ENCODE data around the gene RRM2.

The RRM2 gene

DNA sequence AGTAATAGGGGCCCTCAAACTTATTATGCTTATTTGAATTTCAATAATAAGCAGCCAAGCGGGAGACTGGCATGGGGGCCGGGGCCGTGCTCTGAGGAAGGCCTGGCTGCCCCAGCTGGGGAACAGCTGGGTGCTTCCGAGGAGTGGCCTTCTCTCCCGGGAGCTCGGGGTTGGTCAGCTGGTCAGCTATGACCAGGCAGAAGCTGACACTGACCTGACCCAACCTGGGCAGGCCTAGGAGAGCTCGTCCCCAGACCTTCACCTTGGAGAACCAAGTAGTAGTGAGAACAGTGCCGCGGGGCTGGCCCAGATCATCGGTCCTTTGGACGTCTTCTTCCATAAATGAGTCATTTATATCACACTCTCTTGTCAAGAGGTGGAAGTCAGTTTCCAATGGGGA lies 36.1 kb downstream of the RRM2 start:
- no peak for DNase-seq (ENCODE audit: low spot score)

DNA sequence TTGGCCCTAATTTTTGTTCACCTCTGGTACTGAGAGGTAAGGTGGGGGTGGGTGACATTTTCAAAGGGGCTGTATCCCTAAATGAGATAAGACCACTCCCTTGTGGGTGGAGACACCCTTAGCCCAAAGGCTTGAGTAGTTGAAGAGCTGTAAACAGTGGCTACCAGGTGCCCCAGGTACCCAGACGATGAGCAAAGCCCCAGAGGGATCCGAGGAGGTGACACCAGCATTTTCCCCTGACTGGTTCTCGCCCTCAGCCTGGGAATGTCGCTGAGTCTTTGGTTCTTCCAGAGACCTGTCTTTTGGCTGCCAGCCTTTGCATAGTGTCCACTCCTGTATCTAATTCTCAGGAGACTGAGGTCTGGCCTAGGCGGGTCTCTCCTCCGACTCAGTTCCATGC lies 36.5 kb downstream of the RRM2 start:
- no peak for DNase-seq (ENCODE audit: low spot score)

DNA sequence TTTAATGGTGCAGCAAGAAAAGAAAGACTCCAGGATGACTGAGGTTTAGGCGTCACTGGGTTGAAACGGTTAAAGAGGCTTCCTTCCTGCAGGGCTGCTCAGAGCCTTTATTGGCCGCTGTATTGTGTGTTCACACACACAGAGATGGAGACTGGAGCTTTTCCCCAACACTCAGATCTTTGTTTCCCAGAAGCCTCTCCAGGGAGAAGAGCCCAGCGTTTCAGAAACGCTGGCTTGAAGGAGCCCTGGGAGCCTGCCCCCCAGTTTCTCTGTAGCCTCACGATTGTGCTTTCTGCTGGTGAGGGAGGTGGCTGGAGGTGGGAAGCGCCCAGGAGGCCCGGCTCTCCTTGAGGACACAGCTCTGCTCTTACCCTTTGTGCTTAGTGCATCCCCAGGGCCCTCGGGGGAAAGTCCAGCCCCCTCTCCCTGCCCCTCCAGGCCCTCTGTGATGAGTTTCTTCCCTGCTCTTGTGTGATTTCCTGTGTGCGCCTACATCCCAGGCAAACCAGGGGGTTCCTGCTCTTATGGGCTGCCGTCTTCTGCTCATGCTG lies 37.1 kb downstream of the RRM2 start:
- DNase-seq (ENCODE audit: low spot score) = no peak

DNA sequence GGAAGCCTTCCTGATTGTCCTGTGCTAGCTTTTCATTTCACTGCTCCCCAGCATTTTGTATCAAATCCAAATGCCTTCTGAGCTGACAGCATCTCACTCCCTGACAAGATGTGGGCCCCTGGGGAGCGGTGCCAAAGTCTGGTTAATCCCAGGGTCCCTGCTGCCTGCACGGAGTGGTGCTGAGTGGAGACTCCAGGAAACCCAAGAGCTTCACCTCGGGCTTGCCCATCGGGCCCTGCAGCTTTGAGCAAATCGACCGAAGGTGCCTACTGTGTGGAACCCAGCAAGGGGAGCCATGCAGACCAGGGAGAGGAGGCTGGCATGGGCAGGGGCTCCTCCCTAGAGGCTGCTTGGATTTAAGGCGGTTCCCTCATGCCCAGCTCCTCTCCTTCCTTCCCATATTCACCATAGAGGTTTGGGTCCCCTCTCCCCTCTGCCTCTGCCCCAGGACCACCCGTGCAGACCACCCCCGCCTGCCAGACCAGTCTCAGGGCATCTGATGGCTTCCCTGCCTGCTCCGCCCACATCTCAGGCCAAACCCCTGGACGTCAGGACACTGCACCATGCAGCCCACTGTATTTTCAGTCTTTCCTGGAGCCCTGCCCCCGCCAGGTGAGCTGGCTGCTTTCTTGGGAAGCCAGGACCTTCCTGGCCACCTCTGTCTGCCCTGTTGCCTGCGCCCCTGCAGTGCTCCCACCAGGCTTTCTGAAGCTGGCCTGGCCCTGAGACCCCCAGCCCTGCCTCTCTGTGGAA lies 37.8 kb downstream of the RRM2 start:
- no peak for DNase-seq (ENCODE audit: low spot score)

DNA sequence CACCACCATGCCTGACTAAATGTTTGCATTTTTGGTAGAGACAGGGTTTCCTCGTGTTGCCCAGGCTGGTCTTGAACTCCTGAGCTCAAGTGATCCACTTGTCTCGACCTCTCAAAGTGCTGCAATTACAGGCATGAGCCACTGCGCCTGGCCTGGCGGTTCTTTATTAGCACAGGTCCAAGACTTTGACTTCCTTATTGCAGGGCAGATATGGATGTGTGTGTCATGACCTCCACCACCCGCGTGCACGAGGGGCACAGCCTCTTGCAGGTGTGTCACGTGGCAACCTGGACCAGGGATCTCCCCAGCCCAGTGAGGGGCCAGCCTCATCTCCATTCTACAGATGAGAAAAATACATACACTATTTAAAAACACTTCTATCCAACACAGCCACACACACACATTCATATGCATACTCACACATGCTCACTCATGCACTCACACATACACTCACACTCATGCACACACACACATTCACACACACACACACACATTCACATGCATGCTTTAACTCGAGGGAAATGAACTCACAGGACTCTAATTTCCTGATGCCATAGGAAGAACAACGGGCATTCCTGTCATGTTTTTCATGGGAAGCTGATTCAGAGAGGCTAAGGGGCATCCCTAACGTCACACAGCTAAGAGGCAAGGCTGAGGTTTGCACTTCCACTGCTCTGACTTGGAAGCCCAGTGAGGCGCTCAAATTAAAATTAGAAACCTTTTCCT lies 38.8 kb downstream of the RRM2 start:
- DNase-seq (ENCODE audit: low spot score) = no peak

DNA sequence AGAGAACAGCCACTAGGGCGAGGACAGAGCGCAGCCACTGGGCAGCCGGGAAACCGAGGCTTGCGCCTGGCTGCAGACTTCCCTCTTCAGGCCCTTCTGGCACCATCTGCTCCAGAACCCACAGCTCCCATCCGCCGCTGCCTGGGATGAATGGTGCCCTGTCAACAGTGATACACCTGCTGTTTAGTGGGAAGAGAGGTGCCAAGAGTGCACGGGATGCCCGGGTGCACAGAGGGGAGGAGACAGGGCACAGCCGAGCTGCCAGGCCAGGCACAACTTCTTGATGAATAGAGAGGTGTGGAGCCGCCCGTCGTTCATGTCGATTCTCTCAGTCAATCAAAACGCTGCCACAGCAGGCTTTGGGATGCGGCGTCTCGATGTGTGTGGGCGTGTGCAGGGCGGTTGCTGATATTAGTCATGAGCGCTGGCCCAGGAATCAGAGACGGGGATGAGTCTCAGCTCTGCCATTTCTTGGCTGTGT lies 39.5 kb downstream of the RRM2 start:
- no peak for DNase-seq (ENCODE audit: low spot score)

DNA sequence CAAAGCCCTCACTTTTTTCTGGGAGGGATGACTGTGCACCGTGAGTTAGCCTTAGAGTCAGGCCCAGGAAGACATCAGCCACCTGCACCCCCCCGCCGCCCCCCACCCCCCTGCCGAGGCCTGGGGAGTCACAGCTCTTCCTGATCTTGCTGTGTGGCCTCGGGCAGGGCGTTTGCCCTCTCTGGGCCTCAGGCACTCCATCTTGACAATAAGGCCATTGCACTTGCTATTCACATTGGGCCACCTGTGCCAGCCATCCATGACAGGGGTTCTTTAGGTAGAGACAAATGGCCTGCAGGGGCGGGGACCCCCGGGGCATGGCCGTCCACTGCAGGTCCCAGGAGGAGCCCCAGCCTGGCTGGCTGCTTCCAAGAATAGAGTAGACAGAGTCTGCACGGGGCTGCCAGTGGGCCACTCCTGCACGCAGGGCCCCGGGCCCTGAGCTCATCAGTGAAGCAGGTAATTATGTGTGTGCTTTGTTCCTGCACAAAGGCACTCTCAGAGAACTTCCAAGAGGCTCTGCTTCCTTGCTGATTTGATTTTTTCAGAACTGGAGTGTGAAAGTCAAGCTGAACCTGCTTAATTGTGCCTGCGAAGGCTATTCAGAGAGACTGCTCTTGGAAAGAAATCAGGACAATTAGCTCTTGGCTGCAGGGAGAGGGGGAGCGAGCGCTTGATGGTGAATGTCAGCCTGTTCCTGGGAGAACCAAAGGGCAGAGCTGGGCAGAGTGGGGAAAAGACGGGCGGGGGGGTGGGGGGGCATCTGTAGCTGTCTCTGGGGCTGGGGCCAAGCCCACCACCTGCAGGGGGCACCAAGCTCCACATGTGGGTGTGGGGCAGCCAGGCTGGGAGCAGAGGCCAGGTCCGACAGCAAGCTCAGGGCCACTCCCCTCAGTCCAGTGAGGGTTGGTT lies 40.3 kb downstream of the RRM2 start:
- no peak for DNase-seq (ENCODE audit: low spot score)

DNA sequence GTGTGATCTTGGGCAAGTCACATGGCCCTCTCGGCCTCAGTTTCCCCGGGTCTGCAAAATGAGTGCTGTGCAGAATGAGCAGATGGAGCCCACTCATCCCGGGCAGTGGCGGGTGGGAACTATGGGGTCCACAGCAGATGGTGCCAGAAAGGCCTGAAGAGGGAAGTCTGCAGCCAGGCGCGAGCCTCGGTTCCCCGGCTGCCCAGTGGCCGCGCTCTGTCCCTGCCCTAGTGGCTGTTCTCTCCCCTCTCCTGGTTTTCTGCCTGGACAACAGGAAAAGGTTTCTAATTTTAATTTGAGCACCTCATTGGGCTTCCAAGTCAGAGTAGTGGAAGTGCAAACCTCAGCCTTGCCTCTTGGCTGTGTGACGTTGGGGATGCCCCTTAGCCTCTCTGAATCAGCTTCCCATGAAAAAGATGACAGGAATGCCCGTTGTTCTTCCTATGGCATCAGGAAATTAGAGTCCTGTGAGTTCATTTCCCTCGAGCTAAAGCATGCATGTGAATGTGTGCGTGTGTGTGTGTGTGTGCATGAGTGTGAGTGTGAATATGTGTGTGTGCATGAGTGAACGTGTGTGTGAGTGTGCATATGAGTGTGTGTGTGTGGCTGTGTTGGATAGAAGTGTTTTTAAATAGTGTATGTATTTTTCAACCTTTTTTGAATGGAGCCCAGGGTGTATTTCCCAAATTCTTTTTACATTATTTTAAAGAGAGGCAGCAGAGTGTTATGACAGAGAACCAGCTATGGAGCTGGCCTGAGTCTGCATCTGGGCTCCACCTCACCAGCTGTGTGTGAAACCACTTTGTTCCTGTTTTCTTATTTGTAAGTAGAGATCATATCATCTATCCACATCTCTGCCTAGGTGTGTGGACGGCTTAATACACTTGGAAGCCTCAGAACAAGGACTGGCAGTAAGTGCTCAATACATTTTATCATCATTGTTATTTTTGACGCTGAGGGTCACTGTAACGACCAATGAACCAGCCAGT lies 41.3 kb downstream of the RRM2 start:
- no peak for DNase-seq (ENCODE audit: low spot score)

DNA sequence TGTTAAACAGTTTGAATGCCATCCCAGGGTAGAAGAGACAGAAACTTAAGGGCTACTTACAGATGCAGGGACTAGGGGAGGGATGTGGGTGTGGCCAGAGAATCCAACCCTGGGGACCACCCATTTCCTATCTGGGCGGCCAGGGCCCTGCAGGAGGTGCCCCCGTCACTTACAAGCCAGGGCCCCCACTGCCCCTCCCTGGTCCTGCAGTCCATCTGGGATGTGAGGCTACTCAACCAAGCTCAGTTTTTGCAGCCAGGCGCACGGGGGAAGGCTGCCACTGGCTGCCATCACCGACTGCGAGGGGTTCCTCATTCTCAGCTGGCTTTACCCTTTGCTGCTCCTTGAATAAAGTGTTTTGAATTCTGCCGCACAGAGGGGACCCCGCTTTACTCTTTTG lies 42.1 kb downstream of the RRM2 start:
- DNase-seq (ENCODE audit: low spot score) = no peak

DNA sequence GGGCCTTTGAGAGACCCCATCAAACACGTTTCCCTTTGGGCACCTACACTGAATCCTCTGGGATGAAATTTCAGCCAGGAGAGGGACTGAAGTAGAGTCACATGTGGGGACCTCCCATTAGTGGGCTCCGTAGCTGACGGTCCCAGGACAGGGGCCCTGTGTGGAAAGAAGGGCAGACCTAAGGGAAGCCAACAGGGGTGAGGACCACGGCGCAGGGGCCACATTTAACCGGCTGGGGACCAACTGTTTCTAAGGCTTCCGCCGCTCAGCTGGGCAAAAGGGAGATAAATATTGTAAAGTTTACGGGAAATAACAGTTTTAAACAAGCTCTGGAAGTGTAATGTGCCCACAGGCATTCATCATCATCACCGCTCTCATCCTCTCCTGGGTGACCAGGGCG lies 42.7 kb downstream of the RRM2 start:
- no peak for DNase-seq (ENCODE audit: low spot score)

DNA sequence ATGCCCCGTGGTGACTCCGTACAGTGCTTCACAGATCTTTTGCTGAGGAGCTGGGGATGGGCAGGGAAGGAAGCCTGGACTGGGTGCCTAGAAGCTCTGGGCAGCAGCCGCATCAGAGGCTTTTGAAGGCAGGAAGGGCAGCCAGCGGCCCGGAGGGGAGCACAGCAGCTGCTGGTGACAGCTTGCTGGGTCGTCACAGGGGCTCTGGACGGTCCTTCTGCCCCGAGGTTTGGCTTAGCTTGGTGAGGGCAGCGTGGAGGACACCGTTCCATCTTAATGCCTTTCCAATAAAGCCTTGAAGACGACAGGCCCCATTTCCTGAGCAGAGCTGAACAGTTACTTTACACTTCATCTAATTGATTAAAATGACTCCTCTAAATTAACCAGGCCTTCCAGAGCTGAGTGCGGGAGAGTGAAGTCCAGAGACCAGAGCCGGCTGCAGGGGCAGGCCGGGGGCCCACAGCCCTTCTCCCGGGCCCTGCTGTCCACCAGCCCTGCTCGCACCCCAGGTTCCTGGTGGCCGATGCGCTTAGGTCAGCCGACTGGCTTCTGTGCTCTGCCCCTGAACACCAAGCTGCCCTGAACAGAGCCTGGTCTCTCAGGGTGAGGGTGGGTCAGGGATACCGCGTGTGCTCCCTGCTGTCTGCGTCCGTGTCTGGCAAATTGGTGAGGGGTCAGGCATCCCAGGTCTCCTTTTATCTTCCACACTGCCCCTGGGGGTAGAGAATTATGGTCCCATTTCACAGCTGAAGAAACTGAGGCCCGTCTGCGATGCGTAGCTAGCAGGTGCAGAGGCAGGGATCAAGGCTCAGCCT lies 43.5 kb downstream of the RRM2 start:
- DNase-seq (ENCODE audit: low spot score) = no peak

DNA sequence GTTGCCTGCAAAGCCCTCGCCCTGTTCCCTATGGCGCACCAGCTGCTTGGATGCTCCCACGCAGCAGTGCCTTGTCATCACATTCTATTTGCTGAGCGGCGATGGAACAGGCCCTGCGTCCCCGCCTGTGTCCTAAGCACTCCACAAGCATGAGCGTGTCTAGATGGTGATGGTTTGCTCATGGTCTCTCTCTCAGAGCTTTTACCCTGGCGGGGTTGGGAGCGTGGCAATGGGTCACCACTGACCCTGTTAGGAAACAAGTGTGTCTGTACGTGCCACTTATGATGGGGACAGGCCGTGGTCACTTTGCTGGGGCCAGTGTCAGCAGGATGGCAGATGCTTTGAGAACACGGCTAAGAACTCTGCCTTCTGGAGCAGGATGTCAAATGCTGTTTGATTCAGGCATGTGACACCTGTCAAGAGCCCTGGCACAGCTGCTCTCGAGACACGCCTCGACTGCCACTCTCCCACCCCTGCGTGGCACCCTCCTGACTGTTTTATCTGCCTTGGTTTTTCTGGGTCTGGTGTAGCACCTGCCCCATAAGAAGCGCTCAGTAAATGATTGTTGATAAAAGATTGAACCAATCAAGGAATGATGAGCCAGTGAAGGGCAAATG lies 44.2 kb downstream of the RRM2 start:
- no peak for DNase-seq (ENCODE audit: low spot score)

DNA sequence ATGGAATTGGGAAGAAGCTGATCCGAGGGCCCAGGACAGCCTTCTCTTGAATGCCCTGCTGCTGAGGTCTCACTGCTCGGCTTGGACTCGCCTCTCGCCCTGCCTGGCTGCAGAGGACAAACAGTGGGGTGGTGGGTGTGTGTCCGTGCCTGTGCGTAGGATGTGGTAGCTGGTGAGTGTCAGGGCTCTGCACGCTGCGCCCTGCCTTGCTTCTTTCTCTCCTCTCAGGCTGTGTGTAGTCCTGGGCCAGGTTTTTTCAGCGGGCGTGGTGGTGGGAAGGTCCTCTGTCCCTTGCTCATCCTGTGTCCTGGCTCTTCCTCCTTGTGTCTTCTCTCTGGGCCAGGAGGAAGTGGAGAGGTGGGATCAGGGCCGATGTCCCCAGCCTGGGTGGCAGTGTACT lies 44.8 kb downstream of the RRM2 start:
- no peak for DNase-seq (ENCODE audit: low spot score)

DNA sequence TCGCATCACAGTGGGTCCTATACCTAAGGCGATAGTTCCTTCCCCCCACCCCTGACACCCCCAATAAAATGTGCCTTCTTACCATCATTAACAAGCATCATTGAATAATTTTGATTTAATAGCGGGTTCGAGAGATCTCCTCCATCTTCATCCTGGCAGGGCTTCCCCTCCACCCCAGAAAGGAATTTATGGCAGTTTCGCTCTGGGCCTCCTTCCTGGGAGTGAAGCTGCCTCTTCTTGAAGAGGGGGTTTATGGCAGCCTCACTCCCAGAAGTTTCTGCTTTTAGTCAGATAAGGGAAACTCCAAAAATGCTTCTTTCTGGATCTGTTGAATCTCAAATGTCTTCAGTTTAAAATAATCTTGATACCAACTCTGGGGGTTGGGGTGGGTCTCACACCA lies 45.7 kb downstream of the RRM2 start:
- no peak for DNase-seq (ENCODE audit: low spot score)

DNA sequence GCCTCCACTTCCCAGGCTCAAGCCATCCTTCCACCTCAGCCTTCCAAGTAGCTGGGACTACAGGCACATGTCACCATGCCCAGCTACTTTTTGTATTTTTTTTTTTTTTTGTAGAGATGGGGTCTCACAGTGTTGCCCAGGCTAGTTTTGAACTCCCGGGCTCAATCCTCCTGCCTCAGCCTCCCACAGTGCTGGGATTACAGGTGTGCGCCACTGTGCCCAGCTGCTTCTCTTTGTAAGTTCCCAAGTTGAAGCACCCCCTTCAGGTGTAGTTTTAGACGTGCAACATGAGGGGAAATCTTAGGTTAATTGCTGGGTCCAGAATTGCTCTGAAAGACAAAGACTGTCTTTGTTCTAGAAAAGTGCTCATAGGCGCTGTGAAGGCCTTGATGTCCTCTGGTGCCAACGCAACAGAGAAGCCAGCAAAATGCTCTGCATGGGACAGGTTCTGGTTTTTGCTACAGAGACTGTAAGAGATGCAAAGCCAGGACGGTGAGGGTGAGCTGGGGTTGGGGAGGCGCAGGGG lies 46.6 kb downstream of the RRM2 start:
- no peak for DNase-seq (ENCODE audit: low spot score)

DNA sequence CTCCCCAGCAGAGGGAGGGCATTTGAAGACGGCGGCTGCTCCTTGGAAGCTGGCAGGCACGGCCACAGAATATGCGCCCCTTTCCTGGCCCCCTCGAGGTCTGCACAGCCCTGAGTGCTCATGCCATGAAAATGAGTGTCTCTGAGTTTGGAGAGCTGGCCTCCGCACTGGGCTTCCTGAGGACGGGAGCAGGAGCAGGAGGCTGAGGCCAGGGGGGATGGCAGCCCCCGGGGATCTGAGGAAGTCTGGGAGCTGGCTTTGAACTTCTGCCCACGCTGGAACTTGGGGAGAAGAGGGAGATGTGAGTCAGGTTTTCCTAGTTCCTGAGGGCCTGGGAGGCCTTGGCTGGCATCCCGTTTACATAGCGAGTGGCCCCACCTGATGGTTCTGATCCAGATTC lies 47.0 kb downstream of the RRM2 start:
- no peak for DNase-seq (ENCODE audit: low spot score)

DNA sequence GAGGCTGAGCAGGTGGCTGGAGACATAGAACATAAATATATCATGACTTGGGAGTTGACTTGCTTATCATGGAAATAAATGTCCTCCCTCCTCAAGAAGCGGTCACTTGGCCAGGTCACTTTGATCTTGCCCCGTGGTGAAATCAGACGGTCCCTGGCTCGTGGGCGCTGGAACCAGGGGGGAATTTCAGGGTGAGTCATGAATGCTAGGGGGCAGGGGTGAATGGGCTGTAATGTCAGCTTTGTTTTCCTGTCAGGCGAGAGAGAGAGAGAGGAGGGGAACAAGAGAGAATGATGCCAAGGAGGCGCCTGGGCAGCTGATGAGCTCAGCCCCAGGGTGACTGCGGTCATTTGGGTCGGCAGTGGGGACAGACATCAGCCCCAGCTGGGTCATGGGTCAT lies 47.7 kb downstream of the RRM2 start:
- DNase-seq (ENCODE audit: low spot score) = no peak

DNA sequence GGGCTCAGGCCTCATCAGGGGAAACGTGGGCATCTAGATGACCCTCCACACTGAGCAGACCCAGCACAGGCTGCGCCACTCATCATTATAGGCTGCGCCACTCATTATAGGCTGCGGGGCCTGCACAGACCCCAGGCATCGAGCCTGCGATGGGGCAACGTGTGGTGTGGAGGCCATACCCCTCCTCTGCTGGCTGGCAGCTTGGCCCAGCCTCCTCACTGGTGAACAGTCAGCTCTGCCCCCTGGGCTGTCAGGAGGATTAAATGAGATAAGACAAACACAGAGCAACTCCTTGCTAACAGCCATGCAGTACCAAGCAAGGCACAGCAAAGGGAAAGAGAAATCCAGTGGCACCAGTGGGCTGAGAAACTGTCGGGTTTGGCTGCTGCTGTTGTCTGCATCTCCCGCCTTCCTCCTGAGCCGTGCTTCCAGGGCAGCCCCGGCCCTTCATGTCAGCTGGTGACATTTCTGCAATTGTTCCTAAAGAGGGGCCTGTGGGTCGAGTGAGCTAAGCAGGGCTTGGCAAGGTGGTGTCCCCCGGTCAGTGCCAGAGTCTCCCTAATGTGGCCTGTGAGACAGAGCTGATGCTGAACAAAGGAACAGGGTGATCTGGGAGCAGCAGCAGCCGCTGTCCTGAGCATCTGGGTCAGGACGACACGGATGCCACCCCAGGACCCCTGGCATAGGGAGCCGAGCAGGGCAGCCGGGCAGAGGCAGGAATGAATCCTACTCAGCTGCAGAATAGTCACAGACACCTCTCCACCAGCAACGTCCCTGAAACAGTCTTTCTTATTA lies 48.7 kb downstream of the RRM2 start:
- DNase-seq (ENCODE audit: low spot score) = no peak

All from AG08395 (cell line).